ENCODE results near the gene SYTL3. TPM values are rescaled to one million over a fixed set of nuclear protein-coding genes. Genes with fewer than 3 reads are reported as not detected.

SYTL3 gene
- total and polyA plus RNA-seq, 2 of the 8 experiments (the other 6 are each of a cell fraction or from before 2014, with no cell fraction given): 0.27 to 0.99 TPM

GRCh38 chr6:158635427-158636073 lies 14.3 kb upstream of the SYTL3 start (continued):
- TF ChIP-seq CTCF (IDR thresholded peaks at IDR 0.05; ENCODE audit: control extremely low read depth in 1 of 3, insufficient read depth in 1 of 3, low read depth in 1 of 3, low read length in 3 of 3) (no peak), ASH2L (IDR thresholded peaks at IDR 0.05; ENCODE audit: low read length) (no peak)
